Neural cell (in vitro differentiated cells): ENCODE results near the gene PTPRK. TPM values are rescaled to one million over a fixed set of nuclear protein-coding genes. Genes with fewer than 3 reads are reported as not detected.

Source experiments
- H2AFZ ChIP-seq: fragments of 200-600, 300-800 bp; sonication (generic), shearing (Covaris generic); 2 replicates; pipeline ENCODE4 v1.6.0; 2014; ENCODE audit warnings: low read depth, mild to moderate bottlenecking, antibody characterized with exemption, low read length, moderate library complexity
- H3F3A ChIP-seq: fragments of 200-600 bp; shearing (Covaris generic); 2 replicates; pipeline ENCODE4 v1.6.1; 2016; ENCODE audit warnings: mild to moderate bottlenecking, moderate library complexity, mixed read lengths, antibody characterized with exemption, low read length; ENCODE audit not compliant: insufficient read depth, poor library complexity, severe bottlenecking
- H3K27ac ChIP-seq: fragments of 200-600, 300-800 bp; sonication (generic), shearing (Covaris generic); 2 replicates; pipeline ENCODE4 v1.5.1; 2014; ENCODE audit warnings: mild to moderate bottlenecking, low read length, moderate library complexity
- H3K27me3 ChIP-seq: fragments of 300-800, 200-600 bp; sonication (generic), shearing (Covaris generic); 2 replicates; pipeline ENCODE4 v1.6.0; 2014; ENCODE audit warnings: mild to moderate bottlenecking, low read depth, low read length, moderate library complexity; ENCODE audit not compliant: insufficient read depth
- H3K36me3 ChIP-seq: fragments of 300-800, 200-600 bp; sonication (generic), shearing (Covaris generic); 2 replicates; pipeline ENCODE4 v1.5.1; 2014; ENCODE audit warnings: mild to moderate bottlenecking, antibody characterized with exemption, low read length, moderate library complexity; ENCODE audit not compliant: insufficient read depth
- H3K4me2 ChIP-seq: fragments of 300-800, 200-600 bp; sonication (generic), shearing (Covaris generic); 2 replicates; pipeline ENCODE4 v1.6.0; 2014; ENCODE audit warnings: mild to moderate bottlenecking, low read length
- H3K4me3 ChIP-seq: fragments of 300-800, 200-600 bp; sonication (generic), shearing (Covaris generic); 2 replicates; pipeline ENCODE4 v1.5.1; 2014; ENCODE audit warnings: mild to moderate bottlenecking, low read length, moderate library complexity
- H3K79me2 ChIP-seq: fragments of 200-600 bp; shearing (Covaris generic); replicated peaks from 2 replicates; pipeline ENCODE4 v1.6.0; 2014; ENCODE audit warnings: mild to moderate bottlenecking, low read length, moderate library complexity; ENCODE audit not compliant: insufficient read depth
- H3K9ac ChIP-seq: fragments of 300-800, 200-600 bp; sonication (generic), shearing (Covaris generic); 2 replicates; pipeline ENCODE4 v1.6.1; 2016; ENCODE audit warnings: mild to moderate bottlenecking, low read length, mixed read lengths
- H3K9me2 ChIP-seq: fragments of 200-600 bp; shearing (Covaris generic); 2 replicates; pipeline ENCODE4 v1.6.1; 2016; ENCODE audit warnings: mild to moderate bottlenecking, low read length, mixed read lengths; ENCODE audit not compliant: insufficient read depth
- H3K9me3 ChIP-seq: fragments of 200-600, 300-800 bp; sonication (generic), shearing (Covaris generic); 2 replicates; pipeline ENCODE4 v1.6.1; 2016; ENCODE audit warnings: mild to moderate bottlenecking, mixed run types, low read length, moderate library complexity, mixed read lengths
- H4K20me1 ChIP-seq: fragments of 200-600 bp; shearing (Covaris generic); 2 replicates; pipeline ENCODE4 v1.6.1; 2016; ENCODE audit warnings: mild to moderate bottlenecking, mixed run types; ENCODE audit not compliant: insufficient read depth
- CTCF ChIP-seq: fragments of 450-650 bp; IDR thresholded peaks from 2 replicates; pipeline ENCODE4 v1.5.1; 2014; ENCODE audit warnings: antibody characterized with exemption, mild to moderate bottlenecking, moderate library complexity; ENCODE audit not compliant: poor library complexity, severe bottlenecking
- EP300 ChIP-seq: fragments of 450-650 bp; conservative IDR thresholded peaks from 2 replicates; pipeline ENCODE4 v1.6.1; 2014; ENCODE audit warnings: antibody characterized with exemption, mild to moderate bottlenecking, moderate library complexity; ENCODE audit not compliant: poor library complexity, severe bottlenecking
- EZH2 ChIP-seq: fragments of 200-600, 300-800 bp; shearing (Covaris generic), sonication (generic); IDR thresholded peaks from 2 replicates; pipeline ENCODE4 v1.6.1; 2014; ENCODE audit warnings: antibody characterized with exemption, low read length, borderline replicate concordance, mild to moderate bottlenecking; ENCODE audit not compliant: insufficient read depth, poor library complexity, severe bottlenecking
- MXI1 ChIP-seq: fragments of 450-650 bp; conservative IDR thresholded peaks from 2 replicates; pipeline ENCODE4 v1.6.1; 2014; ENCODE audit warnings: antibody characterized with exemption, mild to moderate bottlenecking; ENCODE audit not compliant: poor library complexity, severe bottlenecking
- POLR2AphosphoS5 ChIP-seq: IDR thresholded peaks from 2 replicates; pipeline ENCODE4 v1.6.1; 2012
- RAD21 ChIP-seq: fragments of 450-650 bp; conservative IDR thresholded peaks from 2 replicates; pipeline ENCODE4 v1.6.1; 2014; ENCODE audit warnings: antibody characterized with exemption, mild to moderate bottlenecking, moderate library complexity
- REST ChIP-seq: IDR thresholded peaks from 2 replicates; pipeline ENCODE4 v1.6.1; 2012; ENCODE audit warnings: borderline replicate concordance
- SMC3 ChIP-seq: fragments of 450-650 bp; conservative IDR thresholded peaks from 2 replicates; pipeline ENCODE4 v1.6.1; 2014; ENCODE audit warnings: antibody characterized with exemption, mild to moderate bottlenecking, moderate library complexity; ENCODE audit not compliant: poor library complexity
- TAF1 ChIP-seq: IDR thresholded peaks from 2 replicates; pipeline ENCODE4 v1.6.1; 2012; ENCODE audit warnings: low read depth
- polyA plus RNA-seq: library from polyadenylated mRNA; depleted of rRNA; stranded (reverse); fragments of >200 nt; gene quantifications from 2 replicates; pipeline ENCODE4 v1.2.3, GENCODE V29; 2014

Gene PTPRK
- polyA plus RNA-seq, 1 donor from 2014 or later, result 10.4 TPM

- Histone ChIP-seq H3K36me3 (no peaks in the 10 kb centered on the region), H3K9me2 (no peaks in the 10 kb centered on the region), H2AFZ (no peak overlapping the region), H3K9me3 (no peaks in the 10 kb centered on the region), H3K4me3 (no peak overlapping the region), H4K20me1 (no peaks in the 10 kb centered on the region), H3K27ac (no peak overlapping the region), H3K9ac (no peak overlapping the region), H3F3A (no peaks in the 10 kb centered on the region), H3K79me2 (no peaks in the 10 kb centered on the region), H3K27me3 (no peaks in the 10 kb centered on the region), H3K4me2 (no peak overlapping the region)
- TF ChIP-seq EZH2 (no peak), POLR2AphosphoS5 (no peak), MXI1 (no peak), RAD21 (no peak), TAF1 (no peak), REST (no peak), CTCF (no peak)
These were observed 392.7 kb downstream of the PTPRK start for GRCh38 chr6:128127650-128128049.

- no peak overlapping the region for H3K27ac ChIP-seq
- no peaks in the 10 kb centered on the region for H3K27me3 ChIP-seq
- no peaks in the 10 kb centered on the region for H3K9me3 ChIP-seq
- H3K4me2 ChIP-seq, result no peak overlapping the region
- no peaks in the 10 kb centered on the region for H3K9me2 ChIP-seq
- no peaks in the 10 kb centered on the region for H3K79me2 ChIP-seq
- H3K9ac ChIP-seq, result no peak overlapping the region
- no peak for TF ChIP-seq POLR2AphosphoS5
- TF ChIP-seq EZH2, result no peak
- no peak for TF ChIP-seq MXI1
- no peak for TF ChIP-seq REST
- no peak for TF ChIP-seq RAD21
- no peak for TF ChIP-seq CTCF
- TF ChIP-seq SMC3, result no peak
- TF ChIP-seq TAF1, result no peak
- TF ChIP-seq EP300, result no peak
- H3F3A ChIP-seq, result no peaks in the 10 kb centered on the region
- no peak overlapping the region for H3K4me3 ChIP-seq
- no peaks in the 10 kb centered on the region for H4K20me1 ChIP-seq
- no peak overlapping the region for H2AFZ ChIP-seq
- H3K36me3 ChIP-seq, result no peaks in the 10 kb centered on the region
These were observed 395.7 kb downstream of the PTPRK start for GRCh38 chr6:128124713-128125112.
